Activated B cell treated with CpG ODN at 0.5 μM for 24 hours (primary cell): ENCODE data around the gene C14orf132. TPM values are rescaled to one million over a fixed set of nuclear protein-coding genes. Genes with fewer than 3 reads are reported as not detected.

Experiments used
- ATAC-seq: fragments of 200-7000 bp; cut with Tn5 transposase; one replicate; pipeline ENCODE4 v1.10.0; 2021; ENCODE audit warnings: low read depth, mild to moderate bottlenecking, moderate library complexity
- CTCF ChIA-PET: fragments of 350-600 bp; sonication (Branson Sonifier 250); formaldehyde crosslinking; loops from one replicate; lab custom pipeline; 2021; ENCODE audit warnings: antibody characterized with exemption; lab: Charles Lee
- POLR2A ChIA-PET: fragments of 350-600 bp; sonication (Branson Sonifier 250); formaldehyde crosslinking; loops from one replicate; lab custom pipeline; 2021; ENCODE audit warnings: antibody characterized with exemption; lab: Charles Lee
- DNase-seq: peaks from one replicate; pipeline ENCODE4 v3.0.0; 2022
- H3K27ac Mint-ChIP-seq: one replicate; pipeline ENCODE4 v1.8.0; 2020; ENCODE audit warnings: mixed read lengths
- H3K27me3 Mint-ChIP-seq: one replicate; pipeline ENCODE4 v1.8.0; 2021; ENCODE audit warnings: mixed read lengths
- H3K36me3 Mint-ChIP-seq: one replicate; pipeline ENCODE4 v1.8.0; 2021; ENCODE audit warnings: low read depth, mixed read lengths
- H3K4me1 Mint-ChIP-seq: one replicate; pipeline ENCODE4 v1.8.0; 2021; ENCODE audit warnings: mixed read lengths
- H3K4me3 Mint-ChIP-seq: one replicate; pipeline ENCODE4 v1.8.0; 2020; ENCODE audit warnings: mild to moderate bottlenecking, mixed read lengths
- H3K9me3 Mint-ChIP-seq: one replicate; pipeline ENCODE4 v1.8.0; 2020; ENCODE audit warnings: mixed read lengths
- CTCF ChIP-seq: fragments of 200-600 bp; IDR thresholded peaks from one replicate; pipeline ENCODE4 v1.8.0; 2022; ENCODE audit warnings: antibody characterized with exemption, mild to moderate bottlenecking
- intact Hi-C: fragments of 100-400 bp; cut with micrococcal nuclease; formaldehyde crosslinking; loops from one replicate; pipeline ENCODE4 v1.15.1; 2024
- total RNA-seq: library from RNA; stranded (reverse); gene quantifications from 2 replicates; pipeline ENCODE4 v1.2.3, GENCODE V29; 2022

C14orf132 gene
- total RNA-seq, 1 donor from 2014 or later: 0.16 TPM

DNA sequence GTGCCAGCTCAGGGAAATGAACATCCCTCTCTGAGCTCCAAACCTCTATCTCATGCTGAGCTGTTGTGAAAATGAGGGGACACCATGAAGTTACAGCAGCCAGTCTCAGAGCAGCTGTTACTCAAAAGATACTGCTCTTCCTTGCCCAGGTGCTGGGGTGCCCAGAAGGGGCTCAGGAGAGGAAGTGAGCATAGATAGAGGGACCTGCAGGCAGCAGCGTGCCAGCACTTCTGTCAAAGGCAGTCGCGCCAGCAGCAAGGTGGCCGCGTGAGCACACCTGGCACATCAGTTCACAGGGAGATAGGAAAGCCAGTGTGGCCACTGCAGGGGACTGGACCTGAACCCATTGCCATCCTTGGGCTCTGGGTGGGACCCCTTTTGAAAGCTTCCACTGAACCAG is 27.8 kb downstream of the C14orf132 start:
- intact Hi-C loops: no loop called here
- TF ChIP-seq CTCF: no peak
- ChIA-PET POLR2A (no interaction called here), CTCF (no interaction called here)
- no peak for ATAC-seq
- no peaks in the 10 kb centered on the region for H3K36me3 Mint-ChIP-seq
- H3K4me1 Mint-ChIP-seq: no peaks in the 10 kb centered on the region
- H3K27me3 Mint-ChIP-seq: peaks cover 16% of the 10 kb centered on the region
- no peak overlapping the region for H3K4me3 Mint-ChIP-seq
- H3K9me3 Mint-ChIP-seq: no peaks in the 10 kb centered on the region
- DNase-seq: no peak
- H3K27ac Mint-ChIP-seq: no peak overlapping the region

DNA sequence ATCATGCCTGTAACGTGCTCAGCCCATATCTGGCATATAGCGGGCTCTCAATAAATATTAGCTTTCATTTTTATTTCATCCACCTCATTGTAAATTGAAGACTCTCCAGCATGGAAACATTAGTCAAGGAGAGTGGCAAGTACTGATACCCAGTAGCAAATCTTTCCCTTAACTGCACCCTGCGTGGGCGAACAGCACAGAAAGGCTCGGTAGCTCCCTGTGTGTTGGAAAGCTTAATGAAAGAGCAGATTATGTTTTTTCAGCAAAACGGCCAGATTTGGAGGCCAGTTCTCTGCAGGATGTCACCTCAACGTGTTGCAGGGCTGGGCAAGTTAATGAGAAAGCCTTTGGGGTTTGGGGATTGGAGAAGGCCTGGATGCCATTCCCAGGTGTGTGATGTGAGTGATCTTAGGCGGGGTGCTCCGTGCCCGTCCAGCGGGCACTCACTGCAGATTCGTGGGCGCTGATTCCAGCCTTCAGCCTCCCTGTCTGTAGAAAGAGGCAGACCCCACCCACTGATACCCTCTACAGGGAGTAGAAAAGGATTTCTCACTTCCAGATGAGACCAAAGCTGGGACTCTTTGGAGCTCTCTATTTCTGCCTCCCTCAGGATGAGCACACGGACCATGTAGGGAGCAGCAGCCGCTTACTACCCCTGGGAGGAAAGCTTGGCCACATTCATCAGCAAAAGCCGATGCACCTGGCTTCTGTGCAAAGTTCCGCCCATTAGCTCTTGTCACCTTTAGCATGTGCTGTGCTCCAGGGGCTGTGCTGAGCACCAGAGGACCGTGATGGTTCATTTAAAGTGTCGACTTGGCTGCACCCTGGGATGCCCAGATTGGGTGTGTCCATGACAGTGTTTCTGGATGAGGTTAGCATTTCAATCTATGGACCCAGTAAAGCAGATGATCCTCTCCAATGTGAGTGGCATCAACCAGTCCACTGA is 29.1 kb downstream of the C14orf132 start:
- CTCF ChIA-PET: no interaction called here
- no peaks in the 10 kb centered on the region for H3K36me3 Mint-ChIP-seq
- peaks cover 10% of the 10 kb centered on the region for H3K27me3 Mint-ChIP-seq
- ATAC-seq (no peak), DNase-seq (no peak)
- intact Hi-C loops: no loop called here
- no peak overlapping the region for H3K4me3 Mint-ChIP-seq
- no peaks in the 10 kb centered on the region for H3K9me3 Mint-ChIP-seq
- H3K27ac Mint-ChIP-seq: no peak overlapping the region
- TF ChIP-seq CTCF: no peak
- POLR2A ChIA-PET: no interaction called here
- H3K4me1 Mint-ChIP-seq: no peaks in the 10 kb centered on the region

GRCh38 chr14:96069421-96069820 is 30.3 kb downstream of the C14orf132 start:
- DNase-seq (no peak), ATAC-seq (no peak)
- intact Hi-C loops: no loop called here
- ChIA-PET CTCF (no interaction called here), POLR2A (no interaction called here)
- H3K27ac Mint-ChIP-seq: no peak overlapping the region
- TF ChIP-seq CTCF: no peak
- peaks cover 5% of the 10 kb centered on the region for H3K9me3 Mint-ChIP-seq
- peaks cover 7% of the 10 kb centered on the region for H3K27me3 Mint-ChIP-seq
- no peaks in the 10 kb centered on the region for H3K4me1 Mint-ChIP-seq
- no peaks in the 10 kb centered on the region for H3K36me3 Mint-ChIP-seq
- H3K4me3 Mint-ChIP-seq: no peak overlapping the region

GRCh38 chr14:96071561-96071960 is 32.4 kb downstream of the C14orf132 start:
- Mint-ChIP-seq H3K4me1 (no peaks in the 10 kb centered on the region), H3K4me3 (no peak overlapping the region)
- TF ChIP-seq CTCF: no peak

GRCh38 chr14:96072076-96072475 is 32.9 kb downstream of the C14orf132 start:
- Mint-ChIP-seq H3K4me3 (no peak overlapping the region), H3K27ac (no peak overlapping the region), H3K9me3 (peaks cover 5% of the 10 kb centered on the region), H3K27me3 (peaks cover 10% of the 10 kb centered on the region), H3K4me1 (no peaks in the 10 kb centered on the region), H3K36me3 (no peaks in the 10 kb centered on the region)
- DNase-seq (no peak), ATAC-seq (no peak)
- no peak for TF ChIP-seq CTCF
- intact Hi-C loops: no loop called here
- ChIA-PET POLR2A (no interaction called here), CTCF (no interaction called here)

More at GRCh38 chr14:96071561-96071960, 32.4 kb downstream of the C14orf132 start:
- Mint-ChIP-seq H3K27ac (no peak overlapping the region), H3K27me3 (peaks cover 7% of the 10 kb centered on the region), H3K36me3 (no peaks in the 10 kb centered on the region), H3K9me3 (peaks cover 5% of the 10 kb centered on the region)
- DNase-seq (no peak), ATAC-seq (no peak)
- POLR2A ChIA-PET: no interaction called here
- intact Hi-C loops: no loop called here
- CTCF ChIA-PET: no interaction called here
